HG03442 (cell line): ENCODE results near the gene CIB1.

Experiments
- ATAC-seq: cut with Tn5 transposase; IDR thresholded peaks from one replicate; pipeline ENCODE4 v1.9.1; 2021; ENCODE audit warnings: mild to moderate bottlenecking, moderate library complexity; ENCODE audit not compliant: unreplicated experiment

The CIB1 gene

DNA sequence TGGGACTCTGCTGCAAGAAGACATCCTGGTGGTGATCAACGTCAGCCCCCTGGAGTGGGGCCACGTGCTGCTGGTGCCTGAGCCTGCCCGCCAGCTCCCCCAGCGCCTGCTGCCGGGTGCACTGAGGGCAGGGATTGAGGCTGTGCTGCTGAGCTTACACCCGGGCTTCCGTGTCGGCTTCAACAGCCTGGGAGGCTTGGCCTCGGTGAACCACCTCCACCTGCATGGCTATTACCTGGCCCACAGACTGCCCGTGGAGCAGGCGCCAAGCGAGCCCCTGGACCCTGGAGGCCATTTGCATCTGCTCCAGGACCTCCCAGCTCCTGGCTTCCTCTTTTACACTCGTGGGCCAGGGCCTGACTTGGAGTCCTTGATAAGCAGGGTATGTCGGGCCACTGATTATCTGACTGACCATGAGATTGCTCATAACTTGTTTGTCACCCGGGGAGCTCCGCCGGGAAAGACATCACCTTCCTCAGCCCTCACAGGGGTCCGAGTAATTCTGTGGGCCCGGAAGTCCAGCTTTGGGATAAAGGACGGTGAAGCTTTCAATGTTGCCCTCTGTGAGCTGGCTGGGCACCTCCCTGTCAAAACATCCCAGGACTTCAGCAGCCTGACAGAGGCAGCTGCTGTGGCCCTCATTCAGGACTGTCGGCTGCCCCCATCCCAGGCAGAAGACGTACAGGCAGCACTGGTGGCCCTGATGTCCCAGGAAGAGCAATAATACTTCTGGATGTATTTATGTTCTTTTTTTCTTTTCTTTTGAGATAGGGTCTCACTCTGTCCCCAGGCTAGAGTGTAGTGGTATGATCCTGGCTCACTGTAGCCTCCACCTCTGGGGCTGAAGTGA is 7.8 kb upstream of the CIB1 start:
- ATAC-seq = no peak

GRCh38 chr15:90240856-90241255 is 7.1 kb upstream of the CIB1 start:
- no peak for ATAC-seq

DNA sequence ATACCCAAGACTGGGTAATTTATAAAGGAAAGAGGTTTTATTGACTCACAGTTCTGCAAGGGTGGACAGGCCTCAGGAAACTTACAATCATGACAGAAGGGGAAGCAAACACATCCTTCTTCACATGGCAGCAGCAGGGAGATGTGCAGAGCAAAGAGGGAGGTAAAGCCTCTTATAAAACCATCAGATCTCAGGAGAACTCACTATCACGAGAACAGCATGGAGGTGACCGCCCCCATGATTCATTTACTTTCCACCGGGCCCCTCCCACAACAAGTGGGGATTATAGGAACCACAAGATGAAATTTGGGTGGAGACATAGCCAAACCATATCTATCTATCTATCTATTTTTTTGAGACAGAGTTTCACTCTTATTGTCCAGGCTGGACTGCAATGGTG is 5.6 kb upstream of the CIB1 start:
- ATAC-seq = no peak

DNA sequence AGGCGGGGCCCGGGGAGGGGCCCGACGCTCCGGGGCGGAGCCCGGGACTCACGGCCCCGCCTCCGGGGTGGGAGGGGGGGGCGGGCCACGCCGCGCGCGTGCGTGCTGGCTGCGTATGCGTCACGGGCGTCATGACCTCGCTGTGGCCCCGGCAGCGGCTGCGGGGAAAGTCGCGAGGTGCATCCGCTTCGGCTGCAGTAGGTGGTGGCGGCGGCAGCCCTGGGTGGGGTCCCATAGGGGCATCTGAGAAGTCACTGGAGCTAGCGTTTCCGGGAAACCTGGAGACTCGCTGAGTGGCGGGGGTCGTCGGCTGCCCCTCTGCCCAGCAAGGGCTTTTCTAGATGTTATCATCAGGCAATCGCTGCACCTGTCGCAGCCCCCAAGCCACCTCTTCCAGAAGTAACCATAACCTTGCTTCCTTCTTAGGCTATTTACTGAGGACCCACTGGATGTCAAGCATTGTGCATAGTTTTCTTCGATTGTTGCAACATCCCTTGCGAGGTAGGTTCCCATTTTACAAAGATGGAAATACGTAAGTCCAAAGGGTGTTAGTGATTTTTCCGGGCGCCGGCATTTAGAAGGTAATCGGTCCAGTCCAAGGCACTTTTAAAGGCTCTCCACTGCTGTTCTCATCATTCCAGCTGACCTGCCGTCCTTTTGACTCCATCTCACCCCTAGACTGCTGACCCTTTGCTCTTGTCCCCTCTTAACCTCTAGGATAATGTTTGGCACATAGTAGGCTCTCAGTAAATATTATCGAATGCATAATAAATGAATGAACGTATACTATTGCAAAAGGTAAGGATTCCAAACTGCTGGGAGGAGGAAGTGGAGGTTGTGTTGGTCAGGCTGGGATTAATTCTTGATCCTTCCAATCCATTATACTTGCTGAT is 601 bp upstream of the CIB1 start, which contains the start of gene GDPGP1:
TSS of gene GDPGP1 (plus strand) at position 114 of the 893 bp plus-strand sequence. CDS start 6,700 bp downstream, outside the sequence.
- peak; percentile 63 for ATAC-seq

DNA sequence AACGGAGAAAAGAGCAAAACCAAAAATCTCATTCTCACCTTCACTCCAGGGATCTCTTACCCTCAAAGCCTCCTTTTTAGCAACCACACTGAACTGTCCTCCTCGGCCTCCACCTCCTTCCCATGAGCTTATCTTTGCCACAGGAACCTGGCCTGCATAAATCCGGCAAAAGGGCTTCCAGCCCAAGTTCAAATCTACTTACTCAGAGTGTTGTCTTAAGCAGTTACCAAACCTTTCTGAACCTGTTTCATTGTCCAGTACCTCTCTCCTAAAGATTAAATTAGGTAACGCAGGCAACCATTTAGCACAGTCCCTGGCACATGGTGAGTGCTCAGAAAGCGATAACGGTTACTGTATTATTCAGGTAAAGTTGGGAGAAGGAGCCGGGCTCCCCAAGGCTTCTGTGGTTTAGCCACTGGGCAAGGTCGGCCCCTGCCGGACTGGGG is 777 bp downstream of the CIB1 start:
- no peak for ATAC-seq

- no peak for ATAC-seq
Observed at GRCh38 chr15:90232196-90232595, 1.5 kb downstream of the CIB1 start.

DNA sequence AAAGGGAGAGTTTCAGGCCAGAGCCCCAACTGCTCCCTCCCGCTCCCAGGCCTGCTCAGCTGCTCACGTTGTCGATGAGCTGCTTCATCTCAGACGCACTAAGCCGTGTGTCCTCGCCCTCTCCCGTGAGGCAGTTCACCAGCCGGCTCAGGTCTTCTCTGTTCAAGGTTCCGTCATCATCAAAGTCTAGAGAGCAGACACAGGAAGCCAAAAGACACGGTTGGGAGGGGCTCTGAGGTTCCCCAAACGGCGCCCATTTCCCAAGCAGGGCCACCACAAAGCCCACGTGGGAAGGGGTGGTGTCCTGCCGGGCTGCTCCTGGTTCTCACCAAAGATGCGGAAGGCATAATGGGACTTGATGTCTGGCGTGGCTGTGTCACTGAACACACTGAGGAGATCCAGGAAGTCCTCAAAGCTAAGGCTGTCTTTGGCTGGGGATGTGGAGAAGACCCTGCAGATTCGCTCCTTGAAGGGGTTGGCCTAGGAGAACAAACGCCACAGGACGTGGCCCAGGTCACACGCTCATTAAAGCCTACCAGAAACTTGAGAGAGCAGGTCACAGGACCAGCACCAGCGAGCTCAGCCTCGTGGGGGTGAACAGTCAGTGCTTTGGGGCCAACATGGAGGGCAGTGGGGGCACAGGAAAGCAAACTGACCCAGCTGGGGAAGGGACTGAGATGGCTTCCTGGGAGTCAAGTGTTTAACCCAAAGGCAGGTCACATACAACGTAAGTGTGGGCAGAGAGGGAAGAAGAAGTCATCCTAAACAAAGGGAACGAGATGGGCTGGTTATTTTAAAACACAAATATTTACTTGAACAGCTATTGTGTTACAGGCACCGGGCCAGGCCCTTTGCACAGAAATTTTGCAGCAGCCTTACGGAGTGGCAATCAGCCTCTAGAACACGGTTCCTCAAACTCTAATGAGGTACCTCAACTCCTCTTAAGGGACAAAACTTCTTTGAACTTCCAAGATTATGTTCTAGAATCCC is 2.4 kb downstream of the CIB1 start:
- no peak for ATAC-seq

DNA sequence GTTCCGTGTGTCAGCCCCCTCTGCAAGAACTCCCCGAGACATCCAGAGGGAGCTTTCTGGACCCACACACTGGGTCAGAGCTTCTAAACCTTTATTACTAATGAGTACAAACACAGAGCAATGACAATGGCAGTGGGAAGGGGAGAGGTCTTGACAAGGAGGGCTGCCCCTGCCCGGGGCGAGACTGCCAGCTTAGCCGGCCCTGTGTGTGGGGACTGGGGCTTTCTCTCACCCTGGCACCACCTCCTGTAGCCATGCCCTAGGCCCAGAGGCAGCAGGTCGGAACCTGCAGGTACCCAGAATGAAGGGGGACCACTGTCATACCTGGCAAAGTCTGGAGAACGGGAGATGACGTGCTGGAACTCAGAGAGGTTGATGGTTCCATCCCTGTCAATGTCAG is 3.1 kb downstream of the CIB1 start:
- no peak for ATAC-seq

- ATAC-seq = no peak
Observed at GRCh38 chr15:90230071-90230494, 3.7 kb downstream of the CIB1 start.

GRCh38 chr15:90228960-90229359 is 4.8 kb downstream of the CIB1 start:
- no peak for ATAC-seq

DNA sequence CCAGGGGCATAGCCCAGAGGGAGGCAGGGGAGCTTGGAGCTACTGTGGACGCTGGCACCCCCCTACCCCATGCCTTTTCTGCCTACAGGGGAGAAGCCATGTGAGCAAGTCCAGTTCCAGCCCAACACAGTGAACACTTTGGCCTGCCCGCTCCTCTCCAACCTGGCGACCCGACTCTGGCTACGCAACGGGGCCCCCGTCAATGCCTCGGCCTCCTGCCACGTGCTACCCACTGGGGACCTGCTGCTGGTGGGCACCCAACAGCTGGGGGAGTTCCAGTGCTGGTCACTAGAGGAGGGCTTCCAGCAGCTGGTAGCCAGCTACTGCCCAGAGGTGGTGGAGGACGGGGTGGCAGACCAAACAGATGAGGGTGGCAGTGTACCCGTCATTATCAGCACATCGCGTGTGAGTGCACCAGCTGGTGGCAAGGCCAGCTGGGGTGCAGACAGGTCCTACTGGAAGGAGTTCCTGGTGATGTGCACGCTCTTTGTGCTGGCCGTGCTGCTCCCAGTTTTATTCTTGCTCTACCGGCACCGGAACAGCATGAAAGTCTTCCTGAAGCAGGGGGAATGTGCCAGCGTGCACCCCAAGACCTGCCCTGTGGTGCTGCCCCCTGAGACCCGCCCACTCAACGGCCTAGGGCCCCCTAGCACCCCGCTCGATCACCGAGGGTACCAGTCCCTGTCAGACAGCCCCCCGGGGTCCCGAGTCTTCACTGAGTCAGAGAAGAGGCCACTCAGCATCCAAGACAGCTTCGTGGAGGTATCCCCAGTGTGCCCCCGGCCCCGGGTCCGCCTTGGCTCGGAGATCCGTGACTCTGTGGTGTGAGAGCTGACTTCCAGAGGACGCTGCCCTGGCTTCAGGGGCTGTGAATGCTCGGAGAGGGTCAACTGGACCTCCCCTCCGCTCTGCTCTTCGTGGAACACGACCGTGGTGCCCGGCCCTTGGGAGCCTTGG is 5.6 kb downstream of the CIB1 start:
- ATAC-seq = no peak

- ATAC-seq = no peak
Observed at GRCh38 chr15:90227336-90227735, 6.4 kb downstream of the CIB1 start.

GRCh38 chr15:90225504-90226234 is 8.1 kb downstream of the CIB1 start:
- no peak for ATAC-seq

GRCh38 chr15:90225047-90225446 is 8.7 kb downstream of the CIB1 start:
- no peak for ATAC-seq

DNA sequence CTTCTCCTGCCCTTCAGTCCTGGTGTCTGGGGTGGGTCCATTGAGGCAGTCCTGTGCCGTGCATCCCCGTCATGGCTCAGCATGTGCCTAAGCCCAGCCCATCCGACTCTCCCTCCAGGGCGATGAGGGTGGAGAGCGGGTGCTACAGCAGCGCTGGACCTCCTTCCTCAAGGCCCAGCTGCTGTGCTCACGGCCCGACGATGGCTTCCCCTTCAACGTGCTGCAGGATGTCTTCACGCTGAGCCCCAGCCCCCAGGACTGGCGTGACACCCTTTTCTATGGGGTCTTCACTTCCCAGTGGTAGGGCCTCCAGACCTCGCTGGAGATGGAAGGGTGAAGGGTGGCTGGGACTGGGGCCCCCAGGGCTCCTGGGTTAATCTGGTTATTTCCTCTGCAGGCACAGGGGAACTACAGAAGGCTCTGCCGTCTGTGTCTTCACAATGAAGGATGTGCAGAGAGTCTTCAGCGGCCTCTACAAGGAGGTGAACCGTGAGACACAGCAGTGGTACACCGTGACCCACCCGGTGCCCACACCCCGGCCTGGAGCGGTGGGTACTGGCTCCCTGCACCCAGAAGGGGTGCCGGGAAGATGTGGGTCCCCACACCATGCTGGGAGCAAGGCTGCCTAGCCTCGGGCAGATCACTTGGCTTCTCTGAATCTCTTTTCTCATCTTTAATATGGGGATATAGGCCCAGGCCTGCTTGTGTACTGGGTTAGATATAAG is 10.1 kb downstream of the CIB1 start:
- no peak for ATAC-seq

DNA sequence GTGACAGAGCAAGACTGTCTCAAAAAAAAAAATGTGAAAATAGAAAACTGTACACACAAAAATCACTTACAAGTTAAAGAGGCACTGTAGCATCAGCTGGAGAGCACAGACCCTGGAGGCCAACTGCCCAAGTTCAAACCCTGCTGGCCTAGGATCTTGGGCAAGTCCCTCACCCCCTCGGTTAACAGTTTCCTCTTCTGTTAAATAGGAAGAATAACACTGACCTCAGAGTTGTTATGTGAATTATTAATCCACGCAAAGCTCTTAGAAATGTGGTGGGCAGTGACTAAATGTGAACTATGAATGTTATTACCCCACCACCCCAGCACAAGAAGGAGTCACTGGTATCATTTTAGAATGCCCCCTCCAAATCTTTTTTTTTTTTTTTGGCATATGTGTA is 11.2 kb downstream of the CIB1 start:
- no peak for ATAC-seq

DNA sequence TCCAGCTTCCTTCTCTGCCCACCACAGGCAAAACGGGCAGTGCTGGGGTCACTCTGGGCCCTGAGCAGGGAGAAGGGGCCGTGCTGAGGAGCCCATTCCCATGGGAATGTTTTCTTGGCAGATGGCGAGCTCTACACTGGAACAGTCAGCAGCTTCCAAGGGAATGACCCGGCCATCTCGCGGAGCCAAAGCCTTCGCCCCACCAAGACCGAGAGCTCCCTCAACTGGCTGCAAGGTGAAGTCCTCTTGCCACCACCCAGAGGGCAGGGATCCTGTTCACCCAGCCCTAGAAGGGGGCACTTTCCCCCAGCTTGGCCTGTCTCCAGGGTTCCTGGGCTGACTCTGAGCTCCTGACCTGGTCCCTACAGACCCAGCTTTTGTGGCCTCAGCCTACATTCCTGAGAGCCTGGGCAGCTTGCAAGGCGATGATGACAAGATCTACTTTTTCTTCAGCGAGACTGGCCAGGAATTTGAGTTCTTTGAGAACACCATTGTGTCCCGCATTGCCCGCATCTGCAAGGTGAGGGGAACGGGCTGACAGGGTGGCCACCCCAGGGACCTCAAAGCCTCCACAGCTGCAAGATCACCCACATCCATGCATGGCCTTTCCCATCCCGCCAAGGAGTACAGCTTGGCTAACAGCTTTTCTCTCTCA is 12.4 kb downstream of the CIB1 start:
- no peak for ATAC-seq
